NCI-H1694 treated with DMSO at 0.1 percent for 48 hours (cell line): Measurements from ENCODE around the gene HIGD2B.
"Not testable (repeated sequence)": the region's sequence is repeated elsewhere in the genome, so short reads cannot be mapped to it uniquely, and the experiment has no call there.

ENCODE experiments used
- DNase-seq: peaks from one replicate; lab custom pipeline; 2025; lab: John Stamatoyannopoulos, UW

Gene HIGD2B

DNA sequence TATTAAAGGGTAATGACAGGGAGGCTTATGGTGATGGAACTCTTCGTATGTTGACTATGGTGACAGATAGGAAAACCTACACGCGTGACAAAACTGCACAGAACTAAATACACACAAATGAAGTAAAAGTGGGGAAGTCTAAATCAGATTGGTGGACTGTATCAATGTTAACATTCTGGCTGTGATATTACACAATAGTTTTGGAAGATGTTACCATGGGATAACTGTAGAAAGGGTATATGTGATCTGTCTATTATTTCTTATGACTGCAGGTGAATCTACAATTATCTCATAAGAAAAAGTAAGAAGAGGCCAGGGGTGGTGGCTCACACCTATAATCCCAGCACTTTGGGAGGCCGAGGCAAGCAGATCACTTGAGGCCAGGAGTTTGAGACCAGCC lies 9.1 kb downstream of the HIGD2B start:
- no peak for DNase-seq

DNA sequence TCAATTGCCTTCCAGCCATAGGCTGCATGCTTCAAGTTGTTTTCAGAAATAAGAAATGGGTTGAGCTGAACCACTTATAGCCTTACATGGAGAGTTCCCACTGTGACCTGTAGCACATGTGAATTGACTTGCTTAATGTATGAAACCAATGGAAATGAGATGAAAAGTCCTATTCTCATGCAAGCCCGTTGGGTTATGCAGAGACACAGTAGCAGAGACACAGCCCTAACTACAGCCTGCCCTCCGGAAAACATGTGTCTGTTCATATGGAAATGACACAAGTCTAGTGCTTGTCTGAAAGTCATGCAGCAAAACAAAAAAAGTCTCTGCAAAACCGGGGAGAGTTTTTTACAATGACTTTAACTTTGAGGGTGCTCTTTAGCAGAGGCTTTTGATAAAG lies 14.5 kb downstream of the HIGD2B start:
- DNase-seq, result no peak

DNA sequence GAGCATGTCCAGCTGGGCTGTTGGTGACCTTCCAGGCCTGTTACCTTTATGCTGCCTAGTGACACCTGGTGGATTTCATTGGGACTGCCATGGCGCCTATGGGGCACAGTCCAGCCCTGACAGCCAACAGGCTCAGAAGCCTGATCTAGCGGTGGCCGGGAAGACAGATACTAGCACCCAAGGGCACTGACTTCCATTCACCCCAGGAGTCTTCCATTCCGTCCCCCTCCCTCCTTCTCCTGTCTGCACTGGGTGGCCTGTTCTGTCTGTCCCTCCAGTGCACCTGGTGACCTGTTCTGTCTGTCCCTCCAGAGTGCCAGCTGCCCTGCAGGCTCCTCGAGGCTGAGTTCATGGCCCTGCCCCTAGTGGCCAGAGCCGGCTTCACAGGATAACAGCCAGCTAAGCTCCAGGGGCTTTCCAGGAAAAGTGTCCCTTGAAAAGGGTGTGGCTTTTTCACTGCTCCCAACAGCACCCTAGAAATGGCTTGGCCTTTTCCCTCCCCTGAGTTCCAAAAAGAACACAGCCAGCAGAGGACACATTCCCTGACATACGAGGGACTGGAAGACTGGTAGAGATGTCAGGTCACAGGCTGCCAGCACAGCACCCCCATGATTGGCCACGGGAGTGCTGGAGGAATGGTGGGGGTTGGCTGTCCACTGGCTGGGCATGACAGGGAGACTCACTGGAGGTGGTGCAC lies 15.2 kb downstream of the HIGD2B start:
- not testable (repeated sequence) for DNase-seq

DNA sequence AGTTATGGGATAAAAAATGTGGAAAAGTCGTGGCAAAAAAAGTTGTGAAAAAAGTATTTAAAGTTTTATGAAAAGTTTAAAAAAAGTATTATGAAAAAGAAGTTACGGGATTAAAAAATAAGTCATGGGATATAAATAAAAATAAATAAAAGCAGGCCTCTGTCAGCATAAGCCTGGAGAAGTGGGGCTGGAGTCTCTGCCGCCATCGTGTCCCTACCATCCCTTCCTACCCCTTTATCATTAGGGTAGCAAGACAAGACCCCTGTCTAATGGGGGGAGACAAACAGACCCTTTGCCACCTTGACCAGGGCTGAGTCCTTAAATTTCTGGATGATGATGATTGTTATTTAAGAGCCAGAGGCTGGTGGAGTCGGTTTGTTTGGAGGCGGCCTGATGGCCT lies 16.2 kb downstream of the HIGD2B start:
- not testable (repeated sequence) for DNase-seq

DNA sequence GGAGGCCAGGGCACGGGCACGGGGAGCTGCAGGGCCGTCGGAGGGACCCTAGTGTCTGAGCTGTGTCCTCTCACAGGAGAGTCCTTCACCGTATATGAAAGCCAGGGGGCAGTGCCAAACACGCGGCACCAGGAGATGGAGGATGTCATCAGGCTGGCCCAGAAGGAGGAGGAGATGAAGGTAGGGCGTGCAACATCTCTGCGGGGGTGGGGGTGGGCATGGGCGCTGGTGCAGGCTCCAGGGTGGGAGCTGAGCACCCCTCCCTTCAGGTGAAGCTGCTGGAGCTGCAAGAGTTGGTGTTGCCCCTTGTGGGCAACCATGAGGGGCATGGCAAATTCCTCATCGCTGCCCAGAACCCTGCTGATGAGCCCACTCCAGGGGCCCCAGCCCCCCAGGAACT lies 20.3 kb downstream of the HIGD2B start:
- DNase-seq, result not testable (repeated sequence)

DNA sequence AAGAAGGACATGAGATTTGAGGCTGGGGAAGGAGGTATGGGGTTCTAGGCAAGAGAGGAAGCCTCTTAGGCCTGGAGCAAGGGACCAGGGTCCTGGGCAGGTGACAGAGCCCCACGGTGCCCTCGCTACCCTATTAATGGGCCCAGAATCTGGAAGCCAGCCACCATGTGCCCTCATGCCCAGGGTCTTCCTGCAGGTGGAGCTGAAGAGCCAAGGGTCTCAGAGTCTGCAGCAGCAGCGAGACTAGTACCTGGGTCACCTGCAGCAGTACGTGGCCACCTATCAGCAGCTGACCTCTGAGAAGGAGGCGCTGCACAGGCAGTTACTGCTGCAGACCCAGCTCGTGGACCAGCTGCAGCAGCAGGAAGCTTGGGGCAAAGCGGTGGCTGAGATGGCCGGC lies 22.1 kb downstream of the HIGD2B start:
- DNase-seq, result not testable (repeated sequence)

DNA sequence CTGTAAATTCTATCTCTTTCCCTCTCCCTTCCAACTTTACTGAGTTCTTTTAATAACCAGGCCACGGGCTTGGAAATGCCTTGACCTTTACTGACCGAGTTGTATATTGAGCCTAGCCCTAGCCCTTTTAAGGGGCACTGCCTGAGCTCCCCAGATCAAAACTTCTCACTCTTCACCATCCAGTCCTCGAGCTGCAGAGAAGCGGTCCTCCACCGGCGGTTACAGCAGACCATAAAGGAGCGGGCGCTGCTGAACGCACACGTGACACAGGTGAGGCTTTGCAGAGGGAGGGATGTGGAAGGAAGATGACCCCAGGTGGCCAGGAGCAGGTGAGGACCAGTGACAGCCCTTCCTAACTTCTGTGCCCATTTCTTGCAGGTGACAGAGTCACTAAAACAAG lies 24.9 kb downstream of the HIGD2B start:
- not testable (repeated sequence) for DNase-seq

DNA sequence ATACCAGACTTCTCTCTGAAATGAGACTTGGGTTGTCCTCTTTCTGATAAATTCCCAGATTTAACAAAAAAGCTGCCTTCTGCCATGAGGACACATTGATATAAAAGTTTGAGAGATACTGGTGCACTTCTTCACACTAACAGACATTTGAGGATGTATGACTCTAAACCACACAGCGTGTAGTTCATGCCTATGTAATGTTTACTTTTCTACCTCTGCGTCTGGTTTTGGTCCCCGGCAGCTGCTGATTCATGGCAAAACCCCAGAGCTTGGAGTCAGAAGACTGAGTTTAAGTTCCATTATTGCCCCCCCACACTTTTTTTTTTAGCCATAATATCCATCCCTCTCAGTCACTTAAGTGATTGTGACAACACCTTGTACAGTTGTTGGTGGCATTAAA lies 30.0 kb downstream of the HIGD2B start:
- not testable (repeated sequence) for DNase-seq

DNA sequence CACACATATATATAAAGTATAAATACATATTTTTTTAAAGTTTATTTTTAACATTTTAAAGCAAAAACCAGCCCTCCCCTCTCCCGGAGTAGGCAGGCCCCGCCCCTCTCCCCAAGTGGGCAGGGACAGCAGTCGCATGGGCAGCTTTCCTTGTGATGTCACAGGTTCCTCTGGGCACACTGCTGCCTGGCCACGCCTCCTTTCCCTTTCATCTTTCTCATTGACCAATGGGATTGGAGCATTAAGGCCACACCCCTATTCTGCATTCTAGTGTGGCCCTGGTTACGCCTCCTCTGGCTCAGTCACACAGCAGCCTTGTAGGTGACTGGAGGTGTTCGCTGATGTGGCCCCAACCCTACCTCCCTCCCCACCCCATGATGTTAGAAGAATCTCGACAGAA lies 31.6 kb downstream of the HIGD2B start, which contains the start of gene GOLGA6B:
GOLGA6B (plus strand) TSS at position 301 of the 400 bp plus-strand sequence; CDS start at position 342, 41 bp downstream.
- DNase-seq, result not testable (repeated sequence)

DNA sequence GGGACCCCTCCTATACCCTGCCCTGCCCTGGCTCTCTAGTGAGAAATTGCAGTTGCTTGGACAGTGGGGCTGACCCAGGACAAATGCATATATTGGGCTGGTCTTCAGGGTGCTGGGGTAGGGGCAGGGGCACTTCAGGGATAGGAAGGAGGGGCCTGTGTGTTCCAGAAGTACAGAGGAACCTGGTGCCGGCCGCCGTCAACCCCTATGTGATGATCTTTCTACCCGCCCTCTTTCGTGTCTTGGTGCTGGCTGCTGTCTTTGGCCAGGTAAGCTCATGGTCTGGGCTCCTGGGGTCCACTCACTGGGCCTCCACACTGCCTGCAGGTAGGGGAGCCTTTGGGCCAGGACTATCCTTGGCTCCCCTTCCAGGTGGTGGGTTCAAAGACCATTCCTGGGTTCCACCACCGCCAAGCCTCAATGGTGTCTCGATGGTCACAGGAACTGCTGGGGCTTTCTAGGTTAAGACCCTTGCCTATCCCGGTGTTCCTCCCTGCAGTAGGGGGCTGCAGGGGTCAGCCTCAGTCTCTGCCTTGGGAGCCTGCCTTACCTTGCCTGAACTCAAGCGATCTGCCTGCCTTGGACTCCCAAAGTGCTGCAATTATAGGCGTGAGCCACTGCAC lies 37.2 kb downstream of the HIGD2B start:
- not testable (repeated sequence) for DNase-seq

DNA sequence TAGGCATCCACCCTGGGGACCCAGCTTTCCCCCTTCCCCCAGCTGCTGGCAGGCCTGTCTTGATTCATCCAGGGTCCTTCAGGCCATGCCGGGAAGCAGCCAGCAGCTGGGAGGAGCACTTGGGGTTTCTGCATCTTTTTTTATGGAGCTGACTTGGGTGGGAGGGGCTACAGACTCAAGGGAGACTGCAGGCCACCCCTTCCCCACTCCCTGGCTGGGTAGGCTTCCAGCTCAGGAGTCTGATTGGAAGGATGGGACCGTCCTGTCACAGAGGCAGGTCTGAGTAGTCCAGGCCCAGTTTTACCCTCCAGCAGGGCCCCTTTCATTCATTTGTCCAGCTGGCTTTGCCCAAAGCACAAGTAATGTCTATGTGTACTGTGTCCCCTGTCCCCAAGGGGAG lies 43.7 kb downstream of the HIGD2B start:
- DNase-seq, result not testable (repeated sequence)

DNA sequence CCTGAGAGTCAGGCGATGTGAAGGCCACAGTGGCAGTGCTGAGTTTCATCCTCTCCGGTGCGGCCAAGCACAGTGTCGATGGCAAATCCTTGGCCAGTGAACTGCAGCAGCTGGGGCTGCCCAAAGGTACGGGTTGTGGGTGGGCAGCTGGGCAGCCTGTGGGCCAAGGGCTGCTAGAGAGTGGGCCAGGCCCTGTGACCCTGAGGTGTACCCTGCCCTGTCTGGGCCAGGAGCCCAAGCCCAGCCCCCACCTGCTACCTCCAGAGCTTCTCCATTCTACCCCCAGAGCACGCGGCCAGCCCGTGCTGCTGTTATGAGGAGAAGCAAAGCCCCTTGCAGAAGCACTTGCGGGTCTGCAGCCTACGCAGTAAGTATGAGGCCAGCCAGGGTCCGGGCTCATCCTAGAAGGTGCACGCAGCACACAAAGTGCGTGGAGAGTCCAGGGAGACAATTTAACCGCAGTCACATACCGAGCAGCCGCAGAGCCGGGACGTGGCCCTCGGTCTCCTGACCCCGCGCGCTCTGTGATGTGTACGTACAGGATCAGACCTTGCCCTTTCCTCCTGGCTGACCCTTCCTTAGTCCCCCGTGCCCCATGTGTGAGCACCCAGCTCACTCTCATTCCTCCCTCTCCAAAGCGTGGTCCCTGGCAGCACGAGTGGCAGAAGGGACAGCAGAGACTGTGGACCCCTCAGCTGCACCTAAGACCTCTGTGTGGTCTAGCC lies 46.1 kb downstream of the HIGD2B start:
- DNase-seq, result not testable (repeated sequence)

DNA sequence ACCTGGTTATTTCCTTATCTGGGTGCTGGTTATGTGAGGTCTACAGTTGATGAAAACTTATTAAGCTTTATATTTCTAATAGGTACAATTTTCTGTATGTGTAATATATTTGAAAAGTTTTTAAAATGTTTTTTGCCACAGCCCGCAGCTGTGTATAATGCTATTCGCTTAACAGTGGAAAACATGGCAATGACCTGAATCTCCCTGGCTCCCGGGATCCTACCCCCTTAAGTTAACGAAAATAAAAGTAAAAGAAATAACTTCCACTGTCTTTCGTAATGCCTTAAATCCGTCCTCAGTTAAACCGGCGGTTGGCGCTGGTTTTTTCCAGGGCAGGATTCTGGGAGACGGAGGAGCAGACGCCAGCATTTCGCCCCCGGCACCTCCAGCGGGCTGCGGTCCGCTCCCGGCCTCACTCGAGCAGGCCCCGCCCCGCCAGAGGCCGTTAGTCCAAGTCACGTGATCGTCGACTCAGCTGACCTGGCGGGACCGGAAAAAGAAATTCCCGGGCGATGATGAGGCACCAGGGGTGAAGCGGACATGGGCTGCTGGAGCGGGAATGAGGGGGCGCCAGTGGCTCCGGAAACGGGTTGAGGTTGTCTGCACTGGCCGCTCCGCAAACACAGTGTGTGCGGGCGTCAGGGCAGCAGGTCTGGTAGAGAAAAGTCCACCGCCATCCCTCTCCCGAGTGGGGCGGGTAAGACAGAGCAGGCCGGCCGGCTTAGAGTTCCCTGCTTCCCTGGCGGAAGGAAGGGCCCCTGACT lies 49.3 kb downstream of the HIGD2B start:
- DNase-seq, result not testable (repeated sequence)

DNA sequence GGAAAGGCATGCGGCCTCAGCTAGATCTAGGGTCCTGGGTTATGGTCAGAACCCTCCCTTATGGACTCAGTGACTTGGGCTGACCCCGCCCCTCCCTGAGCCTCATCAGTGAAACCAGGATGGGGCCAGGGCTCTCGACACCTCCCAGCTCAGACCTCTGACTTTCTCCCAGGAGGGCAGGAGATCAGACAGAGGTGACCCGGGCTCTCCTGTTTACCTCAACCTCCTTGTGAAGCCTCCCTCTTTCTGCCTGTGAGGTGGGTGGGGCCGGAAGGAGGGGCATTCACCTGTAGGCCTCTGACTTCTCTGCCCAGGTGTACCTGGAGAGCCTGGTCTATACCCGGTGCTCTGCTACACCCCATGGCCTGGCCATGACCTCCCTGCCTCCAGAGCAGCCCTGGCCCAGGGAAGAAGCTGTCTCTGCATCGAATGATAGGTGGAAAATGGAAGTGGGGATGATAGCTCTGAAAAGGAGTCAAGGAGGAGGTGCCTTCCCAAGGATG lies 56.9 kb downstream of the HIGD2B start:
- DNase-seq, result not testable (repeated sequence)

DNA sequence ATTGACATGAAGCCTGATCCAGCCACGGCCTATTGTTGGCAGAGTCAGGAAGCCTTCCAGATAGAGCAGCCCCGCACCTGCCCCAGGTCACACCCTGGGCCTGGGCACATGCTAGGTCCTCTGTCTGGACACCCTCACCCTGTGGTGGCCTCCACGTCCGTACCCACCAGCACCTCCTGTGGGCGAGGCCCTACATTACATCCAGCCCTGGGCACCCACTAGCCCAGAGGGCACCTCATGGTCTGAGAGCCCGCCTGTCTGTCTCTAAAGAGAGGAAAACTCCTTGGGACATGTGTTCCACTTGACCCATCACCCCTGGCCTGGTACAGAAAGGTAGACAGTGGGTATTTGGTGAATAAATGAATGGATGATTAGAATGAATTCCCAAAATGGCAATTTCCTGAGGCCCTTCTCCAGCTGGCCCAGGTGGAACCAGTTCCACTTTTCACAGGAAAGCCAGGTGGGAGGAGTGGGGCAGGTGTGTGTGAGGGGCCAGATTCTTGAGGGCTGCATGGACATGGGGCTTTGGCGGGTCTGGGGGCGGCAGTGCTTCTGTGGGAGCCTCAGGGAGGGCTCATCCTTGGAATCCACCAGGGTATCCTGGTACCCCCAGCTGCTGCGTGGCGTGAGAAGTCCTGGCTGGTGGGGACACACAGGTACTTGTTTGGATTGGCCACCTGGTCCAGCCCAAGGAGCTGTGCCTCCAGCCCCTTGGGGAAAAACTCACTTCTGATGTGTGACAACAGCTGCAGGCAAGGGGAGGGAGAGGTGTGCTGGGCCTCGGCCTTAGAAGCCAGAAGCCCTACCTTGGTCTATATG lies 57.5 kb downstream of the HIGD2B start:
- not testable (repeated sequence) for DNase-seq

DNA sequence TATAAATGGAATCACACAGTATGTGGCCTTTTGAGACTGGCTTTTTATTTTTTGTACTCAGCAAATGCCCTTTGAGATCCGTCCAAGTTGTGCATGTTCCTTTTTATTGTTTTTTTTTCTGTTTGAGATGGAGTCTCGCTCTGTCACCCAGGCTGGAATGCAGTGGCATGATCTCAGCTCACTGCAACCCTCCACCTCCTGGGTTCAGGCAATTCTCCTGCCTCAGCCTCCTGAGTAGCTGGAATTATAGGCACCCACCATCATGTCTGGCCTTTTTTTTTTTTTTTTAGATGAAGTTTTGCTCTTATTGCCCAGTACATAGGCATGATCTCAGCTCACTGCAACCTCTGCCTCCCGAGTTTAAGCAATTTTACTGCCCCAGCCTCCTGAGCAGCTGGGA lies 59.8 kb downstream of the HIGD2B start:
- not testable (repeated sequence) for DNase-seq
